COLO829 (cell line): ENCODE data around the gene WDFY4.

Source experiments
- DNase-seq: peaks from one replicate; pipeline ENCODE4 v3.0.0; 2012; ENCODE audit warnings: low spot score

WDFY4 gene

DNA sequence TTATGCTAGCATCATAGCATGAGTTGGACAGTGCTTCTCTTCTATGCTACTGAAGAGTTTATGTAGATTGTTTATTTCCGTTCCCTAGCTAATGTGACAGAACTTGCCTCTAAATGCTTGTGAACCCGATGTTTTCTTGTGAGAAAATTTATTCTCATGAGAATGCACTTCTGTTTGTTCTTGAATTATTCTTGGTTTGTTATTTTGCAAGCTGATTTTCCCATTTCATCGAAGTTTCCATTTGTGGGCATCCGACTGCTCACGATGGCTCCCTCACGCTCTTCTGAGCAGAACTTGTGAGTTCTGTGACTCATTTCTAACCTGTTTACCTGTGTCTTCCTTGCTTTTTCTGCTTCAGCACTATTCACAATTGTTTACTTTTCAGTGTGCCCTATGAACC is 59.9 kb downstream of the WDFY4 start:
- no peak for DNase-seq

DNA sequence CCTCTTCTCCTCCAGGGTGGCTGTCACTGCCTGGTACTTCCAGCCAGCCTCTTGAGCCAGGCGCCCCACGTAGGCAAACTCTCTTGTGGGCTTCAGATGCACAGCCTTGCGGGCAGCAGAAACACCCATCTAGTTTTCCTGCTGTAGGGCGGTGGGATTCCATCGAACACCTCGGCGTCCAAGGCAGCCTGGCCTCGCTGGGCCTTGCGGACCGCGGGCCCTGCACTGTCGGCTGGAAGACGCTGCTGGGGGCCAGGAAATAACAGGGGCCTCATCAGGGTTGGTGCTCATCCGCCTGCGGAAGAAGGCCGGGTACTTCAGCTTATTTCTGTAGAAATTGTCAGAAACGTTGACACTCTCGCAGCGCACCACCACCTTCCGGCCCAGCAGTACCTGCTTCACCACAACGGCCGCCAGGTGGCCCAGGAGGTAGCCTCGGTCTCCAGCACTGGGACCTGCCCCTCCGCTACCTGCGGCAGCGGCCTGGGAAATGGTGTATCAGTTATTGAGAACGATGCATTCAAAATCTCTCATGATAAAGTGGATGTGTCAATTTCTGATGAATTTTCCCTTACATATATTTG is 61.1 kb downstream of the WDFY4 start:
- DNase-seq = no peak

DNA sequence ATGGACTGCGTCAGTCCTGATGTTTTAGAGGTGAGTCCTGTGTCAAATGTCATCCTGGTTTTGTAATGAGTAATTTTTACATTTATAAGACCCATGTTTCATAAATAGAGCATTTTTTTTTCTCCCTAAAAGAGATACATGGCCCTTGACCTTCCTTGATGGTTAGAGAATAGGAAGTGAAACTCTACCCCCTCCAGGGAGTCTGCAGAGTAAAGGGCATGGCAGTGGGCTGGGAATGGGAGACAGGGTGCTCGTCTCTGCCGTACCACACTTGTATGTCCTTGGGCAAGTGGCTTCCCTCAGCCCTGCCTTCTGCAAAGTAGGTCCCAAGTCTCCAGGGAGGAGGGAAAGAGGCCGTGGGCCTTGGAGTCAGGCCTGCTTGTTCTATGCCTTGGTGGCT is 63.9 kb downstream of the WDFY4 start:
- DNase-seq = no peak

DNA sequence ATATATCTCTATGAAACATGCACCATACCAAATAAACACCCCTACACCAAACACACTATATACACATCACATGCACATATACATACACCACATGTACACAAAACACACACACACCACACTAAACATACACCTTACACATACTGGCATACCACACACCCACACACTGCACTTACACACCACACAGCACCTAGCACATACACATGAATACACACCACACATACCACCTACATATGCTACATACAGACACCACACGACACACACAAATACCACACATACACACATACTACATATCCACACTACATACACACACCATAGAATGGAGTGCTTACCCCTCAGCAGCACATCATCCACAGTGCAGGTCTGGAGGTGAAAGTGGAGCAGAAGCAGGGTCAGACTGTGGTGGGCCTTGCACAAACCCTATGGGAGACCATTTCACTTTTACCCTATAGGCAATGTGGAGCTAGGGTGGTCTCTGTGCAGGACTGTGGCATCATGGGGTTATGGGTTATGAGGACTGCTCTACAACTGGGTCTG is 64.6 kb downstream of the WDFY4 start:
- DNase-seq = no peak

DNA sequence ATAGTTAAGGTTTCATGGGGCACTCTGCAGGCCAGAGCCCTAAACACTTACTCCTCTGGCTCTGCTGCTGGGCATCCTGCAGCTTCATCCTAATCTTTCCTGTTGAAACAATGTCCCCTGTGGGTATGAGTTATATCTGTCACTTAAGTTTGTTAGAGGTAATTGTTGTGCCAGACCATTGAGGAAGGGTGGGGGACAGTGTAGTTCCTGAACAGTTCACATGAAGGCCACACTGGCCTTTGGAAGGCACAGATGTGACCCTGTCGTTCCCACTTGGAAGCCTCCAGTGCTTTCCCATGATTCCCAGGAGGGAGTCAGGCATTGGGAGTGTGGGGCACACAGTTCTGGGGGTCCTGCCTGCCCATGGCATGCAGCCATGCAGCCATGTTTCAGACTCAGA is 65.3 kb downstream of the WDFY4 start:
- no peak for DNase-seq

DNA sequence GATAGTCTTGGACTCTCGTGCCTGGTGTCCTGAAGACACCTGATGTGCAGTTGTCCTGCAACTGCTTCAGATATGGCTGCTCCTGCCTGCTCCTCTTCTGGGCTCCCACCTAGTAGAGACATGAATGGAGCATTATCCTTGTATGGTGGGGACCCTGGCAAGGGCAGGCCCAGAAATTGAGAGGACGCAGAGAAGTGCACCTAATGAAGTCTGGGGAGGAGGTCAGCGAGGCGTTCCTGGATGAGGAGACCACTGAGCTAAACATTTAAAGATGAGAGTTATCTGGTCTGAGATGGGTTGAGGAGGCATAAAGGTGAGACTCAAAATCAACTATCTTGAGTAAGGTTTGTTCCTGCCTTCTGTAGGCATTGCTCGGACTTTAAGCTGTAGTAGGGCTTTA is 66.3 kb downstream of the WDFY4 start:
- no peak for DNase-seq

DNA sequence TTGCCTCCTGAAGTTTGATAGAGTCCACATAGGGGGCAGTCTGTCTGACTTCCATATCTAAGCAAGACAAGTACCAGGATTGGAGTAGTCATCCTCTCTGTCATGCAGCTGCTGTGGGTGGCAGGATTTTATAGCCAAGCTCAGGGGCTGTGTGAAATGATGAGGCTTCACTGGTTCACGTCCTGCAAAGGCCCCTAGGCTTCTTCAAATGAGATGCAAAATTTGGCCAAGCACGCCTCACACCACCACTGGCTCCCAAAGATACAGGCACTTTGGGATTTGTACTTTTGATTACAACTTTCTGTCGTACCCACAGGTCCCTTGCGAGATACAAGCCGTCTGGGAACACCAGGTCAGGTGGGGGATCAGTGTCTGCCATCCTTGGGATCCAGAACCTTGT is 67.1 kb downstream of the WDFY4 start:
- DNase-seq = no peak

DNA sequence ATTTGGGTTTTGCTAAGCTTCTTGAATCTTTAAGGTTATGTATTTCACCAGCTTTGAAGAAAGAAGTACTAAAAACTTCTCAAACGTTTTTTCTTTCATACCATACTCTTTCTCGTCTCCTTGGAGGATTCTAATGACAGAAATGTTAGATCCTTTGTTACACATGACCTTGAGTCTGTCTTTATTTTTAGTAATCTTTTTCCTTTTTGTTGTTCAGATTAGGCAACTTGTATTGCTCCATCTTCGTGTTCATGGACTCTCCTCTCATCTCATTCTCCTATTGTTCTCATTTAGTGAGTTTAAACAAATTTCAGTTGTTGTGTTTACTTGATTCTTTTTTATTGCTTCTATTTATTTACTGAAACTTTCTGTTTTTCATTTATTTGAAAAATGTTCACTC is 73.7 kb downstream of the WDFY4 start:
- DNase-seq = no peak

DNA sequence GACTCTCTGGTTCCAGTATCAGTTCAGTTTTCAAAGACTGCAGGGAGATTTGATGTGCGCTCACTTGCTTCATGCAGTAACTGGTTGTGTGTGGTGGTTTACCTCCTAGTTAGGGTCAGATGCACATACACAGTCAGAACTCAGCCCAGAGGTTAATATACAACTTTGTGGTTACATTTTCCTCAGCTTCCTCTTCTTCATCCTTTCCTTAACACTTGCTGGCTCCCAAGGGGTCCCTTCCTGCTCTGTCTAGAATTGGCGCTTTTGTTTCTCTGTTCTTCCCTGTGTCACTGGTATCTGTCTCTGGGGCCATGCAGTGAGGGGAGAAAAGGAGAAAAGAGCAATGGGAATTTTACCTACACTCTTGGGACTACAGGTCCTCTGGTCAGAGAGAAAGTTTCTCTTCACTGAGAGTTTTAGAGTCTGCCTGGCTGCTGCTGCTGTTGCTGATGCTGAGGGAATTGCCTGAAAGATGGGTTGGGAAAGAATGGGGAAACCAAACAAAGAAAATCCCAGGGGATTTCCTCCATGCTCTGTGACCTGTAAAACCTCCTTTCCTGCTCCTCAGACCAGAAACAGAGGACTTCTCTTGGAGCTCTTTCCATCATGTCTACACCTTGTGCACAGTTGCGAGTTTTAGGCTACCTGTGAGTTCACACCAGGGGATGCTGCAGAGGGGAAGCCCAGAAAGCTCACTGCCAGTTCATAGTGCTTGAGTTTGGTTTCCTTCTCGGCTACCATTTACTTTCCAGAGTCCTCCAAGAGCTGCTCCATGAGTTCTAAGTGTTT is 74.6 kb downstream of the WDFY4 start:
- no peak for DNase-seq

DNA sequence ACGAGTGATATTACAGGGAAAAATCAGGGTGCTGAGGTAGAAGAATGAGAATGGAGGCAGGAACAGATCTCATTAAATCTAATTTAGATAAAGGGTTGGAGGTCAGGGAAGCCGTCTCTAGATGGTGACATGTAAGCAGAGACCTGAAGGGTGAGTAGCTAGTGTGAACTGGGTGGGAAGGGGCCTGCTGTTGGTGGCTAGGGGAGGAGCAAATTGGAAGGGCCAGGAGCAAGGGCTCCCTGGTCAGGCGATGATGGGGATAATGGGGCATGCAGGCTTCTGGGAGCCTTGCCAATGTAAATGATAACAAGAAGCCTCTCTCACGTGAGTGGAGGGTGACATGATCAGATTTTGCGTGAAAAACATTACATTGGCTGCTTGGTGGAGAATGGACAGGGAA is 76.3 kb downstream of the WDFY4 start:
- DNase-seq = no peak

DNA sequence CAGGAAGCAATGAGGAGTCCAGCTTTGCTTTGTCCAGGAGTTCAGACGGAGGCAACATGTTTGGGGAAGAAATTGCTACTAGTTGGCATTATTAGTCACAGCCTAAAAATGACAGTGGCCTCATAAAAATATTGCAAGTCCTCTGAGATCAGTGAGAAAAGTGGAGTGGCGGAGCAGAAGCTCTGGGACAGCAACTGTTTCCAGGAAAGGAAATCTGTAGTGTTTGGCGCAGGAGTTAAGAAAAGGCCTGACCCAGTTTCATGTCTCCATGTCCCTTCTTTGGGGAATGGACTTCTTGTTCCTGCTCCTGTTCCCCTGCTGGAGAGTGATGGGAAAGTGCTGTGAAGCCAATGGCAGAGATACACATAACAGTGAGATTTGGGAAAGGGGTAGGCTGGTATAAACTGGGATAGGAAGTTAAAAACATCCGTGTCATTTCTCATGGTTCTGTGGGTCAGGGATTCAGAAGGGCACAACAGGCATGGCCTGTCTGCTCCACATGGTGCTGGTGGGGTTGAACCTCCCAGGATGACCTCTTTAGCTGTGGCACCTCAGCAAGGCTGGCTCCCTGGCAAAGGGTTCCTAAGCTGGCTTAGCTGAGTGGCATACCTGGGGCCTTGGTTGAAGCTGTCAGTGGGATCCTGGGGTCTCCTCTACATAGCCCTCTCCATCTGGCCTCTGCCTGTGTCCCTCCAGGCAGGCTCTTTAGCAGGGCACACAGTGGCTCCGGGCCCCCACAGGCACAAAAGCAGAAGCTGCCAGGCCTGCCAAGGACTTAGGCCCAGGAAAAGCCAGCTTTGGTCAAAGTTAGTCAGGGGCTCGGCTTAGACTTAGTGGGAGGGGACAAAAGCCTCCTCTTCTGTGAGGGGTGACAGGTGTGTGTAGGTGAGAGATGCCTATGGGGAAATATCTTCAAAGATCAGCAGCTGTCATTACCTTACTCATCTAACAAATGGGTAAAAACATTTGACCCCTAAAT is 77.7 kb downstream of the WDFY4 start:
- no peak for DNase-seq

DNA sequence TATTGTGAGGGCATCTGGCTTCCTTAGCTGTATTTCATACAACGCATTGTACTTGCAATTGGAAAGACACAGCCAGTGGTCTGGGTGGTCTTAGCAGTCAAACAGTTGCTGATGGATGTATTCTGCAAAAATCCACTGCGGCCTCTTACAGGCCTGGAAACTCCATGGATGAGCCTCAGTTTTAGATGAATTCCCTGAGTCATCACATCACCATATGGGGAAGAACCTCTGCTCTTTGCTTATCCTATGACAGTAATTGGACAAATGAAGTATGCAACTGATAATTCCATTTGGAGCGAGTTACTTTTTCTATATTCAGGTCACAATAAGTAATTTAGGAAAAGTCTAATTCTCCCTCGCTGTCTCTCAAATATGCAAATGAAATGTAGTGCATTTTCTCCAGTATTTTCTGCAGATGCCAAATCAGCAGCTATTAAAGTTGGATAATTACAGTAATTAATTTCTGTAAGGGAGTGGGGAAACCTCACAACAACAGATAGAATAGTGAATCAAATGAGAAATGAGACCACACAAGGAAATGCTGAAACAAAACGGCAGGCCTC is 78.8 kb downstream of the WDFY4 start:
- no peak for DNase-seq

DNA sequence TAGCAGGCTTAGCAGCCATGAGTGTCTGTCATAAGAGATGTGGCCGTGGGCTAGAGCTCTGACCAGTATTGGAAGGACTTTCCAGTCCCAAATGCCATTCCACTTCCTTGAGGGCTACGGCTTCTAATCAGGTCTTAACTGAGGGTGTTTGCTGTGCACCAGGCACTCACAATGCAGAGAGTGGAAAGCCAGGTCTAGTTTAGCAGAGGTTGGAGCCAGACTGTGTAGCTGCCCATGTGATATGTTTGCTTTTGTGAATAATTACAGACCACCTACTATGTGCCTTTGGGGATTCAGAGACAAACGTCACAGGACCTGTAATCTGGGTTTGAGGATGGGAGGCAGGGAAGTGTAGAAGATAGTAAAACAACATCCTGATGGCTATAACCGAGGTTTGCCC is 79.8 kb downstream of the WDFY4 start:
- no peak for DNase-seq

DNA sequence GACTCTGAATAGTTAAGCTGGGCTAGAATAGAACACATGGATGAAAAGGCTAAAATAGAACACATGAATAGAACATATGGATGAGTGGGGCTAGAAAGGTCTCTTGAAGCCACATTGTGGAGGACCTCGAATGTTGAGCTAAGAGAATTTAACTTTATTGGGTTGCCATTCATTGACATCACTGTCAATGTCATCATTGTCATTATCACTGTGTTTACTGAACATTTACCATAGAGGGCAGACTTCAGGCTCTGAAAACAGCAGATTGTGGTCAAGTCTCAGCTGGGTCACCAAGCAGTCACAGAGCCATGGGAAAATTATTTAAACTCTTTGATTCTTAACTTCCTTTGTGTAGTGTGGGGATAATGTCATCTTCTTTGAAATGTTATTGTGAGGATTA is 80.4 kb downstream of the WDFY4 start:
- no peak for DNase-seq

DNA sequence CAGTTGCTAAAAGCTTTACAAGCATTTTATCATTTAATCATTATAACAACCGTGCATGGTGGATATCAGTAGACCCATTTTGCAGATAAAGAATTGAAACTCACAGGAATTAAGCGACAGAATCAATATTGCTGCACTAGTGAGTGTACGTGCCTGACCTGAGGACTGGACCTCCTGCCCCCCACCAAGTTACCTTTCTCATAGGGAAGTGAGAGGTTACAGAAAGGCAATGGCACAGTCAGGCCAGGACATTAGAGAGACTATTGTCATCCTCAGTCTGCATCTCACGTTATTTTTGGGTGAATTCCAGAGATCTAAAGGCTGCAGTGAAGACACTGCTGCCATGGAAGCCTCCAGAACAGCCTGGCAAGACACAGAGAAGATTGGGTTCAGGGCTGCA is 80.9 kb downstream of the WDFY4 start:
- DNase-seq = no peak

DNA sequence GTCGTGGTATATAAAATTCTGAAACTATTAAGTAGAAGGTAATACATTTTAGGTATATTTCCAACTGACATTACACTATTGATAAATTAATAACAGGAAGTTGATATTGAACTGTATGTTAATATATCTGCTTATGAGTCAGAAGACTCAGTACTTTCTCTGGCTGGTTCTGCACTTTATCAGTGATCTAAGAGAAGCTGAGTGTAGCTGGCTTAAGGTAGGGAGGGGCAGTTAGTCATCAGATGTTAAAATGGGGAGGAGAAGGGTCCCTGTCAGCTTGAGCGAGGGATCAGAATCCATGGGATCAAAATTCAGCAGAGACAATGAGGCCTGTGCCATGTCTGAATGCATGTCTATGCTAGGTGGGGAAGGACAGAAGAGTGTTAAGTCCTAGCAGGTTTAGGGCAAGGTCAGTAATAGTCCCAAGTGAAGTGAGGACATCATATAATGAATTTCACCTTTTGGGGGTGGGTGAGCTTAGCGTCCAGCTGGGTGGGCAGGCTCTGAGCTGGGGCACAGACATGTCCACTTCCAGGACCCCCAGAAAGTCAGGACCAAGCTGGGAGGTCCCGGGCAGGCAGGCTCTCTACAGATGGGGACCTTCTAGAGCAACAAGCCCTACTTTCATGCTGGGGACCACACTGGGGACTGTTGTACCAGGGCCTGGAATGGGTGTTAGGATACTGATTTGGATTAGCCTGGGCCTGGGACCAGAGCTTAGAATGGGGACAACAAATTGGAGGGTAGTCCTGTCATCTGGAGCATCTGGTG is 82.9 kb downstream of the WDFY4 start:
- DNase-seq = no peak

DNA sequence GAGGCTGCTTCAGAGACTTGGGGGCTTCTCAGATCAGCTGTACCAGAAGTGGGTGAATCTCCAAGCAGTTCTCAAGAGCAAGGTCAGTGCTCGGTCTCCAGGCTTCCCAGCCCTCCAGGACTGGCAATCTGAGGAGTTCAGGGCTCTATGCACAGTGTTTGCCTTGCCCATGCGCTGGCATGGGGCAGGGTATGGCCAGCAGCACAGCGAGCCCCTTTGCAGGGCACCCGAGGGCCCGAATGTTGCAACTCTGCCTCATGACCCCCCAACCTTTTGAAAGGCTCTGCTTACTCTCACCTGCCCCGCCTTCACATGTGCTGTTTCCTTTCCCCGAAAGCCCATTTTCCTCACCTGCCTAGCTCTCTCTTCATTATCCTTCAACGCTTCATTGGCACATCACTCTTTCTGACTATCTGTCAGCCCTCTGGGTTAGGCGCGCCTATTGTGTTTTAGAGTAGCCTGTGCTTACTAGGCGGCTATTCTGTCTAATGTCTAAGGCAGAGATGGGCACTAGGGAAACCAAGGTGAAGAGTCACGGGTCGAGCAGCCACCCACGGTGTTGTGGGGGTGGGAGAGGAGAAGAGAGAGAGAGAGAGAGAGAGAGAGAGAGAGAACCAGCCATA is 83.6 kb downstream of the WDFY4 start:
- no peak for DNase-seq

DNA sequence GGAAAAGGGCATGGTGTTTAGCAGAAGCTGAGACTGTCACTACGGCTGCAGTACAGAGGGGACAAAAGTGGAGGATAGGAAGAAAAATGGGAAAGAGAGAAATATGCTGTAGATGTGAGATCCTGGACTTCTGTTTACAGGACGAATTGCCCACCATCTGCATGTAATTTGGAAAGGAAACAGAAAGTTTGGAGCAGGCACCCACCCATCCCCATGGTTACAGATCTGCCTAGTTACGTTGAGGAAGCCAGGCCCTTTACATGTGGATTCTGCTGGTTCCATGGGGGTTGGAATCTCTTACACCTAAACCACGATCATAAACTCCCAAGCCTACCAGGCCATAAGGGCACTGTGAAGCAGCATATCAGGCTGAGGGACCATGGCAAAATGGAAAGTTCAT is 84.3 kb downstream of the WDFY4 start:
- DNase-seq = no peak

DNA sequence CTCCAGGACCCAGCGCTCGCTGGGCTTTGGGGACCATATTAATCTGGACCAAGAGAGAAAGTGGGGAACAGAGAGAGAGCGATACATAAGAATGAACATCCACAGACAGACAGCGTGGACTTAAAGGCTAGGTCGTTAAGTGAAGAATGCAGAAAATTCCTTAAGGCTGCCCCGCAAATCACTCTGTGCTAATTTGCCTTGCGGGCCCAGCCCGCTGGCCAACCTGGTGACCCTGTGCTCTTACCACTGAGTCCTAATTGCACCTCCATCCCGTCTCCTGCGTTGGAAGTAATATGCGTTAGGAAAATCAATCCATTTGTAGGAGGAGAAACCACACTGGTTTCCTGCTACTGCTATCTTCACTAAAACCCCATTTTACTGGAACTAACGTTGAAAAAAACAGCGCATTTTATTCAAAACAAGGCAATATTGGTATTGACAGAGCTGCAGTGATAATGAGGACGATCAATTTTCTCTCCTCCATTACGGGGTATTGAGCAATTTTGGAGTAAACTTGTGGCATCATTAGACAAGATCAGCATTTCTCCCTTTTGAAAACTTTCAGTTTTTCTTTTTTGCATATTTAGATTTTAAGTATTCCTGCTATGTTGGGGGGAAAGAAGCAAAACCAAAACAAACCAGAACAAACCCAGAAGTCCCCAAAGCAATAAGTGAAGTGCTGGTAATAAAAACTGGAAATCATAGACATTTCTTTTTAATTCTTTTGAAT is 85.2 kb downstream of the WDFY4 start:
- no peak for DNase-seq

DNA sequence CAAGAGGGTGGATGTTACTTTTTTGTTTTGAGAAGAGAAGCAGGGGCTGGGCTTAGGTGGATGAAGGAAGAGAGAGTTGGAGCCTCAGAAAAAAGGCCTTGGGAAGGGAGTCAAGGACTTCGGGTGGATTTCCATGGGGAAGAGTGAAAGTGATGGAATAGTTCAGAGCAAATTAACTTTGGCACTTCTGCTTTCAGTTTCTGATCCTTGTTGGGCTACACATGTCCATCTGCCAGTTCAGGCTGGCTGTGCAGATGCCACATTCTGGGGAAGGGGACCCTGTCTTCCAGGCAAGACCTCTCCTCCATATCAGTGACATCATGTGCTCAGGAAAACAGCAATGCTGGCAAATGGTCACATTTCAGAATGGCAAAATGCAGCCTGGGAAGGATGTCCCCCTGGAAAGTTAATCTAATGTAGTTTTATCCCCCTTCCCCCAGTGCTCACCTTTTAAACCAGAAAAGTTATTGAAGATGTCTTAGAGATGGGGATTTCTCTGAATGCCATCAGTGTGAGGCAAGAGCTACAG is 86.0 kb downstream of the WDFY4 start:
- no peak for DNase-seq
